Esophagus muscularis mucosa (tissue), 3 donors: ENCODE data around the gene DDIT4L.

ENCODE experiments used
- CTCF ChIP-seq, 3 experiments: fragments of 200-600 bp in 2 of 3; fragments of 450-650 bp in 1 of 3; sonication (generic) in 2 of 3; IDR thresholded peaks; one replicate each; pipeline ENCODE4 v1.5.1; 2017 to 2019; ENCODE audit warnings: antibody characterized with exemption in 3 of 3, mild to moderate bottlenecking in 2 of 3, moderate library complexity in 1 of 3
- POLR2A ChIP-seq: fragments of 450-650 bp; IDR thresholded peaks from one replicate; pipeline ENCODE4 v1.6.1; 2017; ENCODE audit warnings: antibody characterized with exemption, moderate library complexity, mild to moderate bottlenecking, low read depth

- TF ChIP-seq CTCF (IDR thresholded peaks at IDR 0.05) (no peak), POLR2A (no peak)
Measured at GRCh38 chr4:100146756-100147155, 43.5 kb downstream of the DDIT4L start.
